Endodermal cell (in vitro differentiated cells): ENCODE measurements around the gene PIGS. TPM values are rescaled to one million over a fixed set of nuclear protein-coding genes. Genes with fewer than 3 reads are reported as not detected.
"Not testable (repeated sequence)": the region's sequence is repeated elsewhere in the genome, so short reads cannot be mapped to it uniquely, and the experiment has no call there.

Experiments used
- DNase-seq: peaks from one replicate; pipeline ENCODE4 v3.0.0-alpha.2; 2017
- H3K27ac ChIP-seq: 2 replicates; pipeline ENCODE4 v1.5.1; 2013; ENCODE audit warnings: mild to moderate bottlenecking, low read depth, low read length, moderate library complexity
- H3K27me3 ChIP-seq: 2 replicates; pipeline ENCODE4 v1.6.1; 2013; ENCODE audit warnings: mild to moderate bottlenecking, low read length, moderate library complexity; ENCODE audit not compliant: insufficient read depth, control insufficient read depth, poor library complexity, severe bottlenecking
- H3K36me3 ChIP-seq: 2 replicates; pipeline ENCODE4 v1.7.0; 2013; ENCODE audit warnings: mild to moderate bottlenecking, low read length, moderate library complexity; ENCODE audit not compliant: control insufficient read depth, insufficient read depth
- H3K4me1 ChIP-seq: one replicate; pipeline ENCODE4 v1.7.0; 2013; ENCODE audit warnings: low read length; ENCODE audit not compliant: control insufficient read depth, insufficient read depth
- H3K4me3 ChIP-seq: 2 replicates; pipeline ENCODE4 v1.5.1; 2013; ENCODE audit warnings: mild to moderate bottlenecking, low read length, moderate library complexity
- H3K9ac ChIP-seq: 2 replicates; pipeline ENCODE4 v1.6.1; 2013; ENCODE audit warnings: mild to moderate bottlenecking, low read length, moderate library complexity; ENCODE audit not compliant: poor library complexity, severe bottlenecking; ENCODE audit errors: extremely low read depth
- H3K9me3 ChIP-seq: 2 replicates; pipeline ENCODE4 v1.6.1; 2013; ENCODE audit warnings: mild to moderate bottlenecking, low read length, moderate library complexity; ENCODE audit not compliant: control insufficient read depth
- H3K27ac Mint-ChIP-seq: 2 replicates; pipeline ENCODE4 v1.8.0; 2020; ENCODE audit warnings: mixed read lengths
- H3K27me3 Mint-ChIP-seq: 2 replicates; pipeline ENCODE4 v1.8.0; 2021; ENCODE audit warnings: mild to moderate bottlenecking, mixed read lengths; ENCODE audit not compliant: insufficient read depth
- H3K36me3 Mint-ChIP-seq: 2 replicates; pipeline ENCODE4 v1.8.0; 2020; ENCODE audit warnings: low read depth, mixed read lengths
- H3K4me1 Mint-ChIP-seq: 2 replicates; pipeline ENCODE4 v1.8.0; 2020; ENCODE audit warnings: mixed read lengths
- H3K4me3 Mint-ChIP-seq: 2 replicates; pipeline ENCODE4 v1.8.0; 2020; ENCODE audit warnings: mild to moderate bottlenecking, moderate library complexity, mixed read lengths
- H3K9me3 Mint-ChIP-seq: 2 replicates; pipeline ENCODE4 v1.8.0; 2020; ENCODE audit warnings: mild to moderate bottlenecking, mixed read lengths
- WGBS, 2 experiments: methylation state at CpG; one replicate each; pipeline versions ENCODE4 v1.1.5 to v1.1.7; 2013; ENCODE audit warnings: missing lambda C conversion rate in 2 of 2, mixed read lengths in 1 of 2; ENCODE audit not compliant: insufficient coverage in 1 of 2, insufficient read length in 1 of 2; 5-methylcytosine and 5-hydroxymethylcytosine counted together
- total RNA-seq, 2 donors: library from RNA; stranded (reverse); fragmentation: NEBNext Ultra II Directional in 1 of 2; extraction: Animal tissue kit (Norgen Biotek cat#: 25700) in 1 of 2; gene quantifications; 2 replicates in 1 of 2; 3 replicates in 1 of 2; pipeline ENCODE4 v1.2.1, GENCODE V29; 2021
- TF ChIP-seq, protein P1 (sequence below): fragments of 200-600 bp; sonication (generic); conservative IDR thresholded peaks from 2 replicates; pipeline ENCODE4 v1.5.0; 2021; ENCODE audit warnings: antibody characterized with exemption, mild to moderate bottlenecking

Gene PIGS
- total RNA-seq, 2 donors from 2014 or later: 34.9 to 43.0 TPM

DNA sequence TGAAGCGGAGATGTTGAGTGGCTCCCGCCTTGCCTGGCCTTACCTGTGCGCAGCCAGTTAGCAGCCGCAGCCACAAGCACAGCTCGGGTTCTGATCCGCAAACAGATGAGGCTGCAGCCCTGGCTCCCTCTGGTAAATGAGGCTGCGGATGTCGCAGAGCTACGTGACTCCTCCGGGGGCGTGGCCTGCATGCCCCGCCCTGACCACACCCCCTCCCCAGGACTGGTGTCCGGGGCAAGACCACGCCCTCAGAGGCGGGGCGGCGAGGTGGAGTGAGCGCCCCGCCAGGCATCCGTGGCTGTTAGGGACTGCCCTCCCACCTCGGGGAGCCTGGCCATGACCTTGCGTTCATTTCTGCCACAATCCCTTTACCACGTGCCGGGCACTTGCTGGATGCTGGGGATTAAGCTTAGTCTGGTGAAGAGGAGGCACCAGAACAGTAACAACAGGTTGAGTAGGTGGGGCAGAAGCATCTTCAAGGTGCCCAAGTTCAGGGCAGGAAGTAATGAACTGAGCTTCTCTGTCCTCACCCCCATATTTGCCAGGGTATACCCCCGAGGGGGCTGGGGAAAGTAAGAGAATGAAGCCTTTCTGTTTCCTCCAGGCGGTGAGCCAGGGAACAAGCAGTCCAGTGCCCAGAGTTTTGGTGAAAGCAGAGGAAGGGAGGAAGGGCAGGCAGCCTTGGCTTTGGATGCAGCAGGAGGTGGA is 5.6 kb upstream of the PIGS start, which contains the start of gene ALDOC:
ALDOC (minus strand) TSS at position 138 of the 708 bp plus-strand sequence. CDS start 1,363 bp downstream, outside the sequence.
- peaks cover 11% of the 10 kb centered on the region for H3K4me1 Mint-ChIP-seq
- Histone ChIP-seq H3K27ac (no peak within 1 kb of the TSS), H3K9ac (no peak within 1 kb of the TSS), H3K9me3 (no peaks in the 10 kb centered on the region), H3K4me1 (no peaks in the 10 kb centered on the region), H3K4me3 (no peak within 1 kb of the TSS), H3K36me3 (peaks cover 43% of the 10 kb centered on the region), H3K27me3 (peaks cover 4% of the 10 kb centered on the region)
- TF ChIP-seq, protein P1, sequence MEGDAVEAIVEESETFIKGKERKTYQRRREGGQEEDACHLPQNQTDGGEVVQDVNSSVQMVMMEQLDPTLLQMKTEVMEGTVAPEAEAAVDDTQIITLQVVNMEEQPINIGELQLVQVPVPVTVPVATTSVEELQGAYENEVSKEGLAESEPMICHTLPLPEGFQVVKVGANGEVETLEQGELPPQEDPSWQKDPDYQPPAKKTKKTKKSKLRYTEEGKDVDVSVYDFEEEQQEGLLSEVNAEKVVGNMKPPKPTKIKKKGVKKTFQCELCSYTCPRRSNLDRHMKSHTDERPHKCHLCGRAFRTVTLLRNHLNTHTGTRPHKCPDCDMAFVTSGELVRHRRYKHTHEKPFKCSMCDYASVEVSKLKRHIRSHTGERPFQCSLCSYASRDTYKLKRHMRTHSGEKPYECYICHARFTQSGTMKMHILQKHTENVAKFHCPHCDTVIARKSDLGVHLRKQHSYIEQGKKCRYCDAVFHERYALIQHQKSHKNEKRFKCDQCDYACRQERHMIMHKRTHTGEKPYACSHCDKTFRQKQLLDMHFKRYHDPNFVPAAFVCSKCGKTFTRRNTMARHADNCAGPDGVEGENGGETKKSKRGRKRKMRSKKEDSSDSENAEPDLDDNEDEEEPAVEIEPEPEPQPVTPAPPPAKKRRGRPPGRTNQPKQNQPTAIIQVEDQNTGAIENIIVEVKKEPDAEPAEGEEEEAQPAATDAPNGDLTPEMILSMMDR: no peak
- H3K9me3 Mint-ChIP-seq: no peaks in the 10 kb centered on the region
- H3K27ac Mint-ChIP-seq: no peak within 1 kb of the TSS
- 9 to 11% methylated on average over 18 to 26 of the region's 26 CpGs for WGBS, 2 experiments
- H3K27me3 Mint-ChIP-seq: peaks cover 25% of the 10 kb centered on the region
- peak within 1 kb of the TSS; percentile 37 for H3K4me3 Mint-ChIP-seq
- peak; percentile 100 for DNase-seq
- H3K36me3 Mint-ChIP-seq: peaks cover 41% of the 10 kb centered on the region

DNA sequence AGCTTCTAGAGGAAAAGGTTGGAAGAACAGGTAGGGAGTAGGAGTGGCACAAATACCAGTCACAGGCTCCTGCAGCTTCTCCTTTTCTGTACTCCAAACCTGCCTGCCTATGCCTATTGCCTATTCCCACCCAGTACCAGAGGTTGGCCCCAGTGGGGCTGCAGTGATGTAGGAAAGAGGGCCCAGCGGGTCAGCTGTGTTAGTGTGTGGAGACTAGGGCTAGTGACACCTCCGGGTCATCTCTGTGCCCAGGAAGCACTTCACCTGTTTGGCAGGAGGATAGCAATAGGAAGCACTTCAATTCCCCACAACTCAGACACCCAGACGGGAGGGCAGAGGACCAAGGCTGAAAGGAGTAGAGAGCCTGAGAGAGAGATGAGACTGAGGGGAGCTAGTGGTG is 4.7 kb upstream of the PIGS start:
- H3K9me3 ChIP-seq, H3K4me3 ChIP-seq, H3K27ac ChIP-seq, H3K27ac Mint-ChIP-seq, H3K27me3 ChIP-seq, H3K9me3 Mint-ChIP-seq, H3K9ac ChIP-seq, H3K4me1 ChIP-seq, DNase-seq: not testable (repeated sequence)
- 80 to 84% methylated on average over 2 to 3 of the region's 3 CpGs for WGBS, 2 experiments
- Mint-ChIP-seq H3K36me3 (peaks cover 41% of the 10 kb centered on the region), H3K27me3 (peaks cover 25% of the 10 kb centered on the region), H3K4me3 (peak overlapping the region; percentile 37), H3K4me1 (peaks cover 13% of the 10 kb centered on the region)
- H3K36me3 ChIP-seq: peaks cover 39% of the 10 kb centered on the region

DNA sequence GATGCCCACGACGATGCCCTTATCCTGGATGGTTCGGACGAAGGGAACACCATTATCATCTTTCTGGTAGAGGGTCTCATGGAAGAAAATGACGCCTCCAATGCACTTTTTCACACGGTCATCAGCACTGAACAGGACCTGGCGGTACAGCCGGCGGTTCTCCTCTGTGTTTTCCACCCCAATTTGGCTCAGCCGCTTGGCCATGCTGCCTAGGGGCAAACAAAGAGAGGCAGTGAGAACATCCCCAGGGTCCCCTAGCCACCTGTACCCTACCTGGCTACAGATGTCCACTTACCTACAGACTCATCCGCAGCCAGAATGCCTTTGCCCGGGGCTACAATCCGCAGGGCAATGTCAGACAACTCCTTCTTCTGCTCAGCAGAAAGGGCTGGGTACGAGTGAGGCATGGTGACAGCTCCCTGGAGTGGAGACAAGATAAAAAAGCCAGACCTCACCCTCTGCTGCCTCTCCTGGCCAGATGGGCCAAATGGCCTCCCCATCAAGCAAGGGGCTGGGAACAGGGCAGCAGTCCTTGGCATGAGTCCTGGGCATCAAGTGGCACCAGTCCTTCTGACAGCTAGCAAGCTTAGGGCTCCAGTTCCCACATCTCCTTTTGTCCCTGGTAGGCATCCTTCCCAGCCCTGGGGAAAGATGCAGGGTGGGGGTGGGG is 3.9 kb upstream of the PIGS start:
- Histone ChIP-seq H3K4me1 (no peaks in the 10 kb centered on the region), H3K4me3 (no peak overlapping the region), H3K27ac (no peak overlapping the region), H3K9ac (no peak overlapping the region), H3K9me3 (no peaks in the 10 kb centered on the region), H3K36me3 (peaks cover 32% of the 10 kb centered on the region), H3K27me3 (peaks cover 4% of the 10 kb centered on the region)
- Mint-ChIP-seq H3K9me3 (no peaks in the 10 kb centered on the region), H3K4me1 (peaks cover 17% of the 10 kb centered on the region), H3K36me3 (peaks cover 36% of the 10 kb centered on the region), H3K4me3 (no peak overlapping the region), H3K27ac (no peak overlapping the region), H3K27me3 (peaks cover 25% of the 10 kb centered on the region)
- peak; percentile 69 for DNase-seq
- 90 to 94% methylated on average over 13 to 14 of the region's 14 CpGs for WGBS, 2 experiments
- TF ChIP-seq, protein P1: peak; percentile 47
